ENCODE results near the gene VPS9D1.

GRCh38 chr16:89742948-89743347 is 22.2 kb upstream of the VPS9D1 start:
- TF ChIP-seq CTCF (conservative IDR thresholded peaks at IDR 0.05 in 1 of 2, IDR thresholded peaks at IDR 0.05 in 1 of 2; ENCODE audit: extremely low read depth in 1 of 2, insufficient read depth in 1 of 2, low read depth in 1 of 2, low read length in 2 of 2) = no peak
- no peak for TF ChIP-seq EZH2 (IDR thresholded peaks at IDR 0.05; ENCODE audit: borderline replicate concordance, low read length)
